Measurements from ENCODE around the gene SGCD.

The SGCD gene

DNA sequence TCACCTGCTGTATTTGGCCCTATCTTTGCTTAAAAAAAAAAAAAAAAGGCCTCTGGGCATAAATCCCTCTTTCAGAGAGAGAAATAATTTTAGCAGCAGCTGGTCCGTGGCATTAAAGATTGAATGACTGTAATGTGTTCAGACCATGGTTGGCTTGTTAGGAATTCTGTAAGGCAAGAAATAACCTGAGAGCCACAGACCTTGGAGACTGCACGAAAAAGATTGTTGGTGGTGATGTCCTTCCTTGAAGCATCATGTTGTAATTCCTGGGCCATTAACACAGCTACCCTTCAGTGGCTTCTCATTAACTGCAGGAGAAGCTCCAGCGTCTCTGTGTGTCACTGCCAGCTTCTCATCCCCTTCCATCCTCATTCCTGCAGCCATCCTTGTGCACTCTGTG is 79.0 kb downstream of the SGCD start:
- DNase-seq, result peak; percentile 22

- DNase-seq, result no peak
Observed at GRCh38 chr5:156407251-156407650, 80.3 kb downstream of the SGCD start.

- DNase-seq, result no peak
Observed at GRCh38 chr5:156409834-156410233, 82.9 kb downstream of the SGCD start.

DNA sequence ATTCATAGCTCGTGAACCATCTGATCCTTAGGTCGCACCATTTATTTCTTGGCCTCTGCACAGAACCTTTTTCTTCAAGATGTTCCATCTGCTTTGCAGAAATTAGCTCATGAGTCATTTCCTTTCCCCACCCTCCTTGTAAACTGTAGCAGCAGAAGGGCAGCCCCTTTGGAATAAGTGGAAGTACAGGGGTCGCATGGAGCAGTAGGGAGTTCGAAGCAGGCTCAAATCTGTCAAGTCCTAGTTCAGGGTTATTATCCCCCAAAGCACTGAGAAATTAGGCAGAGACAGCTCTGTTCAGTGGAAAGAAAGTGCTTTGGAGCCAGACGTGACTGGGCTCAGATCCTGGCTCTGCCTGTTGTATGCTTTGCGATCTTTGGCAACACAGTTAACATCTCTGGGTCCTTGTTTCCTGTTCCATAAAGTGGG is 84.2 kb downstream of the SGCD start:
- no peak for DNase-seq

- no peak for DNase-seq
Observed at GRCh38 chr5:156411957-156412356, 85.0 kb downstream of the SGCD start.

DNA sequence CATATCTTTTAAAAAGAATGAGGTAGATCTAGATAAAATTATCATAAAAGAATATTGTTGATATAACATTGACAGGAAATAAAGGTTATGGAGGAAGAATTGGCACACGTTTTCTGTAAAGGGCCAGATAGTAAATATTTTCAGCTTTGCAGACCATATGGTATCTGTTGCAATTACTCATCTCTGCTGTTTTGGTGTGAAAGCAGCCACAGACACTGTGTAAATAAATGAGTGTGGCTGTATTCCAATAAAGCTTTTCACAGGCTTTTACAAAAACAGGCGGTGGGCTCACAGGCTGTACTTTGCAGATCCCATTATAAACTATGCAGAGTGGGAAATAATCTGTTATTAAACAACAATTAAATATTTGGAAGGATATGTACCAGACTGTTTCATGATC is 87.4 kb downstream of the SGCD start:
- DNase-seq, result no peak

- no peak for DNase-seq
Observed at GRCh38 chr5:156419661-156420060, 92.7 kb downstream of the SGCD start.

- no peak for DNase-seq
Observed at GRCh38 chr5:156420665-156421064, 93.7 kb downstream of the SGCD start.

- no peak for DNase-seq
Observed at GRCh38 chr5:156421798-156422197, 94.8 kb downstream of the SGCD start.

GRCh38 chr5:156423597-156423996 is 96.6 kb downstream of the SGCD start:
- no peak for DNase-seq

DNA sequence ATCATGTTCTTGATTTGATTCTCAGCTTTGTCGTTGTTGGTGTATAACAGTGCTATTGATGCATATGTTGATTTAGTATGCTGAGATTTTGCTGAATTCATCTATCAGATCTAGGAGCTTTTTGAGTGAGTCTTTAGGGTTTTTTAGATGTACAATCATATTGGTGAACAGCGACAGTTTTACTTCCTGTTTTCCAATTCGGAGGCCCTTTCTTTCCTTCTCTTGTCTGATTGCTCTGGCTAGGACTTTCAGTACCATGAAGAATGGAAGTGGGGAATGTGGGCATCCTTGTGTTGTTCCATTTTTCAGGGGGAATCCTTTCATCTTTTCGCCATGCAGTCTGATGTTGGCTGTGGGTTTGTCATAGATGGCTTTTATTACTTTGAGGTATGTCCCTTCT is 100.4 kb downstream of the SGCD start:
- DNase-seq, result no peak

DNA sequence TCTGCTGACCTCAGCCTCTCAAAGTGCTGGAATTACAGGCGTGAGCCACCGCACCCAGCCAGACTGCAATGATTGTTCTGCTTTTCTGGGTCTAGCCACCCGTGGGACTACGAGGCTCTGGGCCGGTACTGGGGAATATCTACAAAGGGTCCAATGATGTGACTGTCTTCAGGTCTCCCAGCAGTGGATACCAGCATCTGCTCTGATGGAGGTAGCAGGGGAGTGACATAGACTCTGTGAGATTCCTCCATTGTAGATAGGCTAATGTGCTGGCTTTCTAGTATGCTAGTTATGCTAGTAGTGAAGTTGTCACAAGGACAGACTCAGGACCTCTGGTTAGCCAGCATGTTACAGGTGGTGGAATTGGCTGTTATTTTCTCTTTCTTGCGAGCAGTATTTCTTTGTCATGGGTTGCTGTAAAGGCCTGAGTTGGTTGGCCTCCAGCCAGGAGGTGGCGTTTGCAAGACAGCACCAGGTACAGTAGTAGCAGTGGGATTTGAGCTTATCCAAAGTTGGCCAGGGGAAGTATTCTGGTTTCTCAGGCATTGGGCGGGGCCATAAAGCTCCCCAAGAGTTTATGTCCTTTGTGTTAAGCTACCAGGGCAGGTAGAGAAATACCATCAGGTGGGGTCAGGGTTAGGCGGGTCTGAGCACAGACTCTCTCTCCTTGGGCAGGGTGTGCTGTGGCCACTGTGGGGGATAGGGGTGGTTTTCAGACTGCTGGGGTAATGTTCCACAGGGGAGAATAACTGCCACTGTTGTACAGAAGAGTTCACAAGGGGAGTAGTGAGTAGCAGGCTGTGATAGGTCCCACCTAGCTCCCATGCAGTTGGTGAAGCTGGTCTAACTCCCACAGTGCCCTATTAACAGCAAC is 105.2 kb downstream of the SGCD start:
- DNase-seq, result no peak

GRCh38 chr5:156432830-156433105 is 105.8 kb downstream of the SGCD start:
- no peak for DNase-seq

GRCh38 chr5:156434471-156434870 is 107.5 kb downstream of the SGCD start:
- no peak for DNase-seq

DNA sequence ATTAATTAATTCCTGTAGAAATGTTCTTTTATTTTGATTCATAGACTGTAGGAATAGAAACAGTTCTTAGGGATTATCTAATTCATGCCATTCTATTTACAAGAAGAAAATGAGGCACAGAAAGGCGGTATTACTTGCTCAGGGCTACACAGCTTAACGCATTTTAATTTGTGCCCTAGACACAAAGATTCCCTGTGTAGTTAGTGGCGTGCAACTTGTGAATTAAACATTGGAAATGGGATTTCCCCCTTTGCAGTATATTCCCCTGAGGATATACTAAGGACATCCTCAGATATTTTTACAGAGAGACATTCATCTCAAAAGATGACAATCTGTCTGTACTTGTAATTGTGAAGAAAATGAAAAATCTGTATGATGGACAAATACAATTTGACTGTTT is 108.1 kb downstream of the SGCD start:
- no peak for DNase-seq

DNA sequence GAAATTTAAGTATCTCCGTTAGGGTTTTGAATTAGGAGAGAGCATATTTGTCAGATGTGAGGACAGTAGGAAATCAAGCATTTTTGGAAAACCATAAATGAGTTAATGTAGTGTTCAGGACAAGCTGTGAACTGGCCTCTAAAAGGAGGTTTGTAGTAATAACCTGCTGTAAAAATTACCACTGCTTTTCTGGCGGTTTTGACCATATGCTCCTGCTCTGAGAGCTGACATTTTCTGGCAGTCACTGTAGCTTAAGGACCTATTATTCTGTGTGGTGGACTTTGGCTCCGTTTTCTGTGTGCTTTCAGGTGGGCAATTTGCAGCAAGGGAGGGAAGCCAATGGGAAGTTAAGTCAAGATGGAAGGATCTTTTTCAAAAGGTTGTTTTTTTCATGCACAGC is 111.1 kb downstream of the SGCD start:
- no peak for DNase-seq

- DNase-seq, result no peak
Observed at GRCh38 chr5:156444753-156445291, 117.9 kb downstream of the SGCD start.

- no peak for DNase-seq
Observed at GRCh38 chr5:156446526-156446925, 119.6 kb downstream of the SGCD start.

GRCh38 chr5:156450778-156451177 is 123.8 kb downstream of the SGCD start:
- DNase-seq, result no peak

- DNase-seq, result no peak
Observed at GRCh38 chr5:156451505-156451904, 124.5 kb downstream of the SGCD start.

- no peak for DNase-seq
Observed at GRCh38 chr5:156456857-156457256, 129.9 kb downstream of the SGCD start.

DNA sequence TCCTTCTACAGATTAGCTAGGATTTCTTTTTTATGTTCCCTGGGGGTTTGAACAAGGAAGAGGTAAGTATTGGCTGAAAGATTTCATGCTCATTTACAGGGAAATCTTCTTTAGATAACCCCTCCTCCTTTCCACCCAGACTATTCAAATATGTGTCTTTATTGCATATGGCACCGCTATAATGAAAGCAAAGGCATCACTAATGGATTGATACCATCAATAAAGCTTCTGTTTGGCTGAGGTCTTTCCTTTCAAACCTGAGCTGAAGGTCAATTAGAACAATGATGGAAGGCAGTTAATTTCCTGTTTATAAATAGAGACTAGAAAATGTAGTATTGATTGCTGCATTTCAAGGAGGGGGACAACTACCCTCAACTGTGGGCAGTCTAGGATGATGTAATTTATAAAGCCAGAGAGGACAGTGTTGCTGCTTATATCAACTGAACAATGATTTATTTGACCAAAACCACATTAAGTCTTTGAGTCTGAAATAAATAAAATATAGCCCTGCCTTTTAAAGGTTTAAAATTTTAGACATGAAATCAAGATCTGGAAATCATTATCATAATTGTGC is 132.9 kb downstream of the SGCD start:
- no peak for DNase-seq

DNA sequence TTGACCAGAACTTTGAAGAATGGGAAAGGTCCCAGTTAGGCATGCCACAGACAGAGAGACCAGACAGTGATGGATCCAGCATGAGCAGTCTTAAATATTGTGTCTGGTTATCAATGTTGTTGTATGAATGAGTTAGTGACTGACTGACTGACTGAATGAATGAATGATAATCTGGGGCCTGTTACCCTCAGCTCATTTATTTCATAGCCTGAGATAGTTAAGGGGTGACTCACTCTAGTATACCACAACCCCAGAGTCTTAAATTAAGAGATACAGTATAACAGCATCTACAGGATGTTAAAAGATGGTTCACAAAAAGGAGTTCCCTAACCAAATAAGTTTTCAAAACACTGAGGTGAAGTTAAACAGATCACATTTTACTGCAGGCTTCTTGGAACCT is 133.5 kb downstream of the SGCD start:
- DNase-seq, result no peak

DNA sequence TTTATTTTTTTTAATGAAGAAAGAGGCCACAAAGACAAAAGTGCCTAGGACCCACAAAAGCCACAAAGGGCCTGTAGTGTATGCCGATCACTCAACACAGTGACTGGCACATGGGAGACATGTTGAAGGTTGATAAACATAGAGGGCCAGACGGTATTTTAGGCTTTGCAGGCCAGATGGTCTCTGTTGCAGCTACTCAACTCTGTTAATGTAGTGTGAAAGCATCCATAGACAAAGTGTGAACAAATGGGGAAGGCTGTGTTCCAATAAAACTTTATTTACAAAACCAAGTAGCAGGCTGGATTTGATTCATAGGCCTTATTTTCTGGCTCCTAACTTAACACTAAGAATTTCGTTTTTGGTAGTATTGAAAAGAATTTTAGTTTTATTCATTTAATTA is 139.9 kb downstream of the SGCD start:
- no peak for DNase-seq

DNA sequence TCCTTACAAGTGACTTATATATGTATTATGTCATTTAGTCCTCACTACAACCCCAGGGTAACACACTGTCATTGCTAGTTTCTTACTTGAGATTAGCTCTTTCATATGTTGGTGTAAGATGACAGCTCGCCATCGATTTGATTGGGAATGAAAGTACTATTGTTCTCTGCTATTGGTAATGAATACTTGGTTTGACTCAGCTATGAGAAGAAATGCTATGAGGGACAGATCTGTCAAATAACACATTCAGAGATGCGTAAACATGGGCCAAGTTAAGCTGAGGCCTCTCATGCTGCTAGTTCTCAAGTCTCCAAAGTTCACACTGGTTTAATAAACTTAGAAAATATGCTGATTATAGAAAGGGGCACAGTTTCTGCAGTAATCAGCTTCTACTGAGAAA is 142.7 kb downstream of the SGCD start:
- no peak for DNase-seq

All from retina (tissue), 1 donor.